GM23338 (cell line): ENCODE results near the gene AGPAT3. TPM values are rescaled to one million over a fixed set of nuclear protein-coding genes. Genes with fewer than 3 reads are reported as not detected.

Experiments
- ATAC-seq: fragments of 200-7000 bp; cut with Tn5 transposase; 3 replicates; pipeline ENCODE4 v1.9.1; 2020
- DNase-seq: peaks from one replicate; pipeline ENCODE4 v3.0.0-alpha.2; 2015; ENCODE audit warnings: low spot score
- H2AFZ ChIP-seq: fragments of 200-600 bp; sonication (generic); 2 replicates; pipeline ENCODE4 v1.8.0; 2016; ENCODE audit warnings: antibody characterized with exemption, mild to moderate bottlenecking, moderate library complexity
- H3F3A ChIP-seq: fragments of 200-600 bp; sonication (generic); replicated peaks from 2 replicates; pipeline ENCODE4 v1.8.0; 2017; ENCODE audit warnings: antibody characterized with exemption, mixed run types, low read depth
- H3K27ac ChIP-seq: fragments of 200-600 bp; sonication (generic); 2 replicates; pipeline ENCODE4 v1.6.1; 2016; ENCODE audit warnings: low read depth
- H3K27me3 ChIP-seq: fragments of 200-600 bp; sonication (generic); 2 replicates; pipeline ENCODE4 v1.8.0; 2016; ENCODE audit warnings: mild to moderate bottlenecking, mixed run types, moderate library complexity; ENCODE audit not compliant: insufficient read depth
- H3K36me3 ChIP-seq: fragments of 200-600 bp; sonication (generic); 2 replicates; pipeline ENCODE4 v1.8.0; 2016; ENCODE audit warnings: mild to moderate bottlenecking; ENCODE audit not compliant: insufficient read depth
- H3K4me1 ChIP-seq: fragments of 200-600 bp; sonication (generic); 2 replicates; pipeline ENCODE4 v1.8.0; 2016; ENCODE audit warnings: mild to moderate bottlenecking, moderate library complexity; ENCODE audit not compliant: insufficient read depth
- H3K4me2 ChIP-seq: fragments of 200-600 bp; sonication (generic); 2 replicates; pipeline ENCODE4 v1.7.1; 2017; ENCODE audit warnings: mixed run types
- H3K4me3 ChIP-seq: fragments of 200-600 bp; sonication (generic); 2 replicates; pipeline ENCODE4 v1.6.1; 2016; ENCODE audit warnings: mixed run types
- H3K79me2 ChIP-seq: fragments of 200-600 bp; sonication (generic); replicated peaks from 2 replicates; pipeline ENCODE4 v1.8.0; 2017; ENCODE audit warnings: mild to moderate bottlenecking; ENCODE audit not compliant: insufficient read depth
- H3K9me2 ChIP-seq: fragments of 200-600 bp; sonication (generic); 2 replicates; pipeline ENCODE4 v1.8.0; 2017; ENCODE audit not compliant: insufficient read depth
- H4K20me1 ChIP-seq: fragments of 200-600 bp; sonication (generic); replicated peaks from 2 replicates; pipeline ENCODE4 v1.8.0; 2017; ENCODE audit warnings: mild to moderate bottlenecking; ENCODE audit not compliant: insufficient read depth
- H3K27ac Mint-ChIP-seq: 2 replicates; pipeline ENCODE4 v1.8.0; 2020; ENCODE audit warnings: inconsistent platforms, mild to moderate bottlenecking, moderate library complexity, mixed read lengths
- H3K27me3 Mint-ChIP-seq: 3 replicates; pipeline ENCODE4 v1.8.0; 2022; ENCODE audit warnings: low read depth, mild to moderate bottlenecking, moderate library complexity, mixed read lengths, inconsistent platforms; ENCODE audit not compliant: insufficient read depth, poor library complexity
- H3K36me3 Mint-ChIP-seq: 3 replicates; pipeline ENCODE4 v1.8.0; 2021; ENCODE audit warnings: low read depth, mild to moderate bottlenecking, inconsistent platforms, moderate library complexity, mixed read lengths
- H3K4me1 Mint-ChIP-seq: 3 replicates; pipeline ENCODE4 v1.8.0; 2020; ENCODE audit warnings: mild to moderate bottlenecking, inconsistent platforms, mixed read lengths
- H3K4me3 Mint-ChIP-seq: 3 replicates; pipeline ENCODE4 v1.8.0; 2021; ENCODE audit warnings: moderate library complexity, mild to moderate bottlenecking, inconsistent platforms, mixed read lengths
- H3K9me3 Mint-ChIP-seq: 3 replicates; pipeline ENCODE4 v1.8.0; 2020; ENCODE audit warnings: moderate library complexity, mild to moderate bottlenecking, inconsistent platforms, mixed read lengths
- CREB1 ChIP-seq: fragments of 250-450 bp; sonication (Bioruptor Pico); IDR thresholded peaks from 2 replicates; pipeline ENCODE4 v1.5.0; 2020; ENCODE audit warnings: low read depth, mild to moderate bottlenecking, moderate library complexity
- EZH2 ChIP-seq: fragments of 200-600 bp; sonication (generic); IDR thresholded peaks from one replicate; pipeline ENCODE4 v1.8.0; 2017; ENCODE audit warnings: antibody characterized with exemption, mild to moderate bottlenecking, low read depth; ENCODE audit not compliant: unreplicated experiment
- EZH2phosphoT487 ChIP-seq: fragments of 200-600 bp; sonication (generic); IDR thresholded peaks from one replicate; pipeline ENCODE4 v1.8.1; 2018; ENCODE audit warnings: antibody characterized with exemption; ENCODE audit not compliant: unreplicated experiment
- JUNB ChIP-seq: IDR thresholded peaks from one replicate; pipeline ENCODE4 v1.6.1; 2016; ENCODE audit warnings: antibody characterized with exemption; ENCODE audit not compliant: unreplicated experiment
- NANOG ChIP-seq: IDR thresholded peaks from 2 replicates; pipeline ENCODE4 v1.6.1; 2016; ENCODE audit warnings: antibody characterized with exemption, borderline replicate concordance
- POLR2AphosphoS5 ChIP-seq: IDR thresholded peaks from 2 replicates; pipeline ENCODE4 v1.6.1; 2016; ENCODE audit warnings: antibody characterized with exemption, low read depth
- STAT1 ChIP-seq: IDR thresholded peaks from one replicate; pipeline ENCODE4 v1.6.1; 2016; ENCODE audit warnings: antibody characterized with exemption; ENCODE audit not compliant: unreplicated experiment
- ZNF114 ChIP-seq: fragments of 250-450 bp; sonication (Bioruptor Pico); IDR thresholded peaks from 2 replicates; pipeline ENCODE4 v1.5.0; 2020; ENCODE audit warnings: mild to moderate bottlenecking, moderate library complexity
- ZNF331 ChIP-seq: fragments of 250-450 bp; sonication (Bioruptor Pico); IDR thresholded peaks from 2 replicates; pipeline ENCODE4 v1.5.0; 2020; ENCODE audit warnings: low read depth, mild to moderate bottlenecking, moderate library complexity
- polyA plus RNA-seq: library from polyadenylated mRNA; unstranded; fragments of >200 nt; fragmentation: Nextera tagmentation; extraction: Ambion mirVana; gene quantifications from 2 replicates; pipeline ENCODE4 v1.2.1, GENCODE V29; 2016
- total RNA-seq: library from RNA; depleted of rRNA; stranded (reverse); fragments of >200 nt; shearing (Covaris generic); gene quantifications from 2 replicates; pipeline ENCODE4 v1.2.3, GENCODE V29; 2014
- TF ChIP-seq, protein P1 (sequence below): IDR thresholded peaks from one replicate; pipeline ENCODE4 v1.6.1; 2018; ENCODE audit warnings: antibody characterized with exemption; ENCODE audit not compliant: unreplicated experiment
- TF ChIP-seq, protein P2 (sequence below): fragments of 250-450 bp; sonication (Bioruptor Pico); IDR thresholded peaks from 2 replicates; pipeline ENCODE4 v1.5.0; 2020; ENCODE audit warnings: mild to moderate bottlenecking, moderate library complexity
- TF ChIP-seq, protein P3 (sequence below), 2 experiments: fragments of 200-600 bp in 1 of 2; sonication (generic) in 1 of 2; conservative IDR thresholded peaks; 2 replicates each; pipeline versions ENCODE4 v1.5.1 to v1.6.1; 2016 to 2017; ENCODE audit warnings: antibody characterized with exemption in 2 of 2, low read depth in 2 of 2, mild to moderate bottlenecking in 2 of 2, moderate library complexity in 1 of 2
- TF ChIP-seq, protein P4 (sequence below): IDR thresholded peaks from 2 replicates; pipeline ENCODE4 v1.6.1; 2016; ENCODE audit warnings: antibody characterized with exemption

AGPAT3 gene
- total and polyA plus RNA-seq, 2 experiments from 2014 or later, result 2.1 to 6.1 TPM

DNA sequence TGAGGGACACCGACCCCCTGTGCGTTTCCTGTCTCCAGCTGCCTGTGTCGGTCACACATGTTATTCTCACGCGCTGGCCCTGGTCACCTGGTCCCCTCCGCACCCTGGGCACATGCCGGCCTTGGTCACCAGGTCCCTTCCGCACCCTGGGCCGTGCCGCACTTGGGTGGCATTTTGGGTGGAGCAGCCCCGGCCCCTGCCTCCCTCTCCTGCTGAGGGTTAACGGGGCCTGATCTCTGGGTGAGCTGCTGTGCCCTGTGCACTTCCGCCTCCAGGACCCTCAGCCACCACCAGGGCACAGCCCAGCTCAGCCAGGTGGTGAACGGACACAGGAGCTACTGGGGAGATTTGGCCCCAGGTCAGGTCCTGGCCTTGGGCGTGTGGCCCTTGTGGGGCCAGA is 49.0 kb upstream of the AGPAT3 start:
- no peaks in the 10 kb centered on the region for H3K9me2 ChIP-seq
- H3K36me3 ChIP-seq, result no peaks in the 10 kb centered on the region
- peaks cover 7% of the 10 kb centered on the region for H3K4me1 ChIP-seq
- no peak overlapping the region for H2AFZ ChIP-seq
- ATAC-seq, result no peak
- H4K20me1 ChIP-seq, result no peaks in the 10 kb centered on the region
- no peaks in the 10 kb centered on the region for H3K79me2 ChIP-seq
- Mint-ChIP-seq H3K27ac (no peak overlapping the region), H3K4me3 (no peak overlapping the region), H3K27me3 (peaks cover 30% of the 10 kb centered on the region), H3K4me1 (peaks cover 17% of the 10 kb centered on the region), H3K9me3 (peaks cover 20% of the 10 kb centered on the region), H3K36me3 (peaks cover 12% of the 10 kb centered on the region)
- TF ChIP-seq NANOG (no peak), CREB1 (CRISPR knock-in tag) (no peak), JUNB (no peak), ZNF114 (CRISPR knock-in tag) (no peak), EZH2 (no peak), EZH2phosphoT487 (no peak), STAT1 (no peak), ZNF331 (CRISPR knock-in tag) (no peak), POLR2AphosphoS5 (no peak)
- TF ChIP-seq, protein P1, sequence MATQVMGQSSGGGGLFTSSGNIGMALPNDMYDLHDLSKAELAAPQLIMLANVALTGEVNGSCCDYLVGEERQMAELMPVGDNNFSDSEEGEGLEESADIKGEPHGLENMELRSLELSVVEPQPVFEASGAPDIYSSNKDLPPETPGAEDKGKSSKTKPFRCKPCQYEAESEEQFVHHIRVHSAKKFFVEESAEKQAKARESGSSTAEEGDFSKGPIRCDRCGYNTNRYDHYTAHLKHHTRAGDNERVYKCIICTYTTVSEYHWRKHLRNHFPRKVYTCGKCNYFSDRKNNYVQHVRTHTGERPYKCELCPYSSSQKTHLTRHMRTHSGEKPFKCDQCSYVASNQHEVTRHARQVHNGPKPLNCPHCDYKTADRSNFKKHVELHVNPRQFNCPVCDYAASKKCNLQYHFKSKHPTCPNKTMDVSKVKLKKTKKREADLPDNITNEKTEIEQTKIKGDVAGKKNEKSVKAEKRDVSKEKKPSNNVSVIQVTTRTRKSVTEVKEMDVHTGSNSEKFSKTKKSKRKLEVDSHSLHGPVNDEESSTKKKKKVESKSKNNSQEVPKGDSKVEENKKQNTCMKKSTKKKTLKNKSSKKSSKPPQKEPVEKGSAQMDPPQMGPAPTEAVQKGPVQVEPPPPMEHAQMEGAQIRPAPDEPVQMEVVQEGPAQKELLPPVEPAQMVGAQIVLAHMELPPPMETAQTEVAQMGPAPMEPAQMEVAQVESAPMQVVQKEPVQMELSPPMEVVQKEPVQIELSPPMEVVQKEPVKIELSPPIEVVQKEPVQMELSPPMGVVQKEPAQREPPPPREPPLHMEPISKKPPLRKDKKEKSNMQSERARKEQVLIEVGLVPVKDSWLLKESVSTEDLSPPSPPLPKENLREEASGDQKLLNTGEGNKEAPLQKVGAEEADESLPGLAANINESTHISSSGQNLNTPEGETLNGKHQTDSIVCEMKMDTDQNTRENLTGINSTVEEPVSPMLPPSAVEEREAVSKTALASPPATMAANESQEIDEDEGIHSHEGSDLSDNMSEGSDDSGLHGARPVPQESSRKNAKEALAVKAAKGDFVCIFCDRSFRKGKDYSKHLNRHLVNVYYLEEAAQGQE, result no peak
- TF ChIP-seq, protein P2, sequence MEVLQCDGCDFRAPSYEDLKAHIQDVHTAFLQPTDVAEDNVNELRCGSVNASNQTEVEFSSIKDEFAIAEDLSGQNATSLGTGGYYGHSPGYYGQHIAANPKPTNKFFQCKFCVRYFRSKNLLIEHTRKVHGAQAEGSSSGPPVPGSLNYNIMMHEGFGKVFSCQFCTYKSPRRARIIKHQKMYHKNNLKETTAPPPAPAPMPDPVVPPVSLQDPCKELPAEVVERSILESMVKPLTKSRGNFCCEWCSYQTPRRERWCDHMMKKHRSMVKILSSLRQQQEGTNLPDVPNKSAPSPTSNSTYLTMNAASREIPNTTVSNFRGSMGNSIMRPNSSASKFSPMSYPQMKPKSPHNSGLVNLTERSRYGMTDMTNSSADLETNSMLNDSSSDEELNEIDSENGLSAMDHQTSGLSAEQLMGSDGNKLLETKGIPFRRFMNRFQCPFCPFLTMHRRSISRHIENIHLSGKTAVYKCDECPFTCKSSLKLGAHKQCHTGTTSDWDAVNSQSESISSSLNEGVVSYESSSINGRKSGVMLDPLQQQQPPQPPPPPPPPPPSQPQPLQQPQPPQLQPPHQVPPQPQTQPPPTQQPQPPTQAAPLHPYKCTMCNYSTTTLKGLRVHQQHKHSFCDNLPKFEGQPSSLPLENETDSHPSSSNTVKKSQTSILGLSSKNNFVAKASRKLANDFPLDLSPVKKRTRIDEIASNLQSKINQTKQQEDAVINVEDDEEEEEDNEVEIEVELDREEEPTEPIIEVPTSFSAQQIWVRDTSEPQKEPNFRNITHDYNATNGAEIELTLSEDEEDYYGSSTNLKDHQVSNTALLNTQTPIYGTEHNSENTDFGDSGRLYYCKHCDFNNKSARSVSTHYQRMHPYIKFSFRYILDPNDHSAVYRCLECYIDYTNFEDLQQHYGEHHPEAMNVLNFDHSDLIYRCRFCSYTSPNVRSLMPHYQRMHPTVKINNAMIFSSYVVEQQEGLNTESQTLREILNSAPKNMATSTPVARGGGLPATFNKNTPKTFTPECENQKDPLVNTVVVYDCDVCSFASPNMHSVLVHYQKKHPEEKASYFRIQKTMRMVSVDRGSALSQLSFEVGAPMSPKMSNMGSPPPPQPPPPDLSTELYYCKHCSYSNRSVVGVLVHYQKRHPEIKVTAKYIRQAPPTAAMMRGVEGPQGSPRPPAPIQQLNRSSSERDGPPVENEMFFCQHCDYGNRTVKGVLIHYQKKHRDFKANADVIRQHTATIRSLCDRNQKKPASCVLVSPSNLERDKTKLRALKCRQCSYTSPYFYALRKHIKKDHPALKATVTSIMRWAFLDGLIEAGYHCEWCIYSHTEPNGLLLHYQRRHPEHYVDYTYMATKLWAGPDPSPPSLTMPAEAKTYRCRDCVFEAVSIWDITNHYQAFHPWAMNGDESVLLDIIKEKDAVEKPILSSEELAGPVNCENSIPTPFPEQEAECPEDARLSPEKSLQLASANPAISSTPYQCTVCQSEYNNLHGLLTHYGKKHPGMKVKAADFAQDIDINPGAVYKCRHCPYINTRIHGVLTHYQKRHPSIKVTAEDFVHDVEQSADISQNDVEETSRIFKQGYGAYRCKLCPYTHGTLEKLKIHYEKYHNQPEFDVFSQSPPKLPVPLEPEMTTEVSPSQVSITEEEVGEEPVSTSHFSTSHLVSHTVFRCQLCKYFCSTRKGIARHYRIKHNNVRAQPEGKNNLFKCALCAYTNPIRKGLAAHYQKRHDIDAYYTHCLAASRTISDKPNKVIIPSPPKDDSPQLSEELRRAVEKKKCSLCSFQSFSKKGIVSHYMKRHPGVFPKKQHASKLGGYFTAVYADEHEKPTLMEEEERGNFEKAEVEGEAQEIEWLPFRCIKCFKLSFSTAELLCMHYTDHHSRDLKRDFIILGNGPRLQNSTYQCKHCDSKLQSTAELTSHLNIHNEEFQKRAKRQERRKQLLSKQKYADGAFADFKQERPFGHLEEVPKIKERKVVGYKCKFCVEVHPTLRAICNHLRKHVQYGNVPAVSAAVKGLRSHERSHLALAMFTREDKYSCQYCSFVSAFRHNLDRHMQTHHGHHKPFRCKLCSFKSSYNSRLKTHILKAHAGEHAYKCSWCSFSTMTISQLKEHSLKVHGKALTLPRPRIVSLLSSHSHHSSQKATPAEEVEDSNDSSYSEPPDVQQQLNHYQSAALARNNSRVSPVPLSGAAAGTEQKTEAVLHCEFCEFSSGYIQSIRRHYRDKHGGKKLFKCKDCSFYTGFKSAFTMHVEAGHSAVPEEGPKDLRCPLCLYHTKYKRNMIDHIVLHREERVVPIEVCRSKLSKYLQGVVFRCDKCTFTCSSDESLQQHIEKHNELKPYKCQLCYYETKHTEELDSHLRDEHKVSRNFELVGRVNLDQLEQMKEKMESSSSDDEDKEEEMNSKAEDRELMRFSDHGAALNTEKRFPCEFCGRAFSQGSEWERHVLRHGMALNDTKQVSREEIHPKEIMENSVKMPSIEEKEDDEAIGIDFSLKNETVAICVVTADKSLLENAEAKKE, result no peak
- TF ChIP-seq, protein P3, sequence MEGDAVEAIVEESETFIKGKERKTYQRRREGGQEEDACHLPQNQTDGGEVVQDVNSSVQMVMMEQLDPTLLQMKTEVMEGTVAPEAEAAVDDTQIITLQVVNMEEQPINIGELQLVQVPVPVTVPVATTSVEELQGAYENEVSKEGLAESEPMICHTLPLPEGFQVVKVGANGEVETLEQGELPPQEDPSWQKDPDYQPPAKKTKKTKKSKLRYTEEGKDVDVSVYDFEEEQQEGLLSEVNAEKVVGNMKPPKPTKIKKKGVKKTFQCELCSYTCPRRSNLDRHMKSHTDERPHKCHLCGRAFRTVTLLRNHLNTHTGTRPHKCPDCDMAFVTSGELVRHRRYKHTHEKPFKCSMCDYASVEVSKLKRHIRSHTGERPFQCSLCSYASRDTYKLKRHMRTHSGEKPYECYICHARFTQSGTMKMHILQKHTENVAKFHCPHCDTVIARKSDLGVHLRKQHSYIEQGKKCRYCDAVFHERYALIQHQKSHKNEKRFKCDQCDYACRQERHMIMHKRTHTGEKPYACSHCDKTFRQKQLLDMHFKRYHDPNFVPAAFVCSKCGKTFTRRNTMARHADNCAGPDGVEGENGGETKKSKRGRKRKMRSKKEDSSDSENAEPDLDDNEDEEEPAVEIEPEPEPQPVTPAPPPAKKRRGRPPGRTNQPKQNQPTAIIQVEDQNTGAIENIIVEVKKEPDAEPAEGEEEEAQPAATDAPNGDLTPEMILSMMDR (conservative IDR thresholded peaks at IDR 0.05; ENCODE audit: low read depth in 2 of 2), result no peak
- TF ChIP-seq, protein P4, sequence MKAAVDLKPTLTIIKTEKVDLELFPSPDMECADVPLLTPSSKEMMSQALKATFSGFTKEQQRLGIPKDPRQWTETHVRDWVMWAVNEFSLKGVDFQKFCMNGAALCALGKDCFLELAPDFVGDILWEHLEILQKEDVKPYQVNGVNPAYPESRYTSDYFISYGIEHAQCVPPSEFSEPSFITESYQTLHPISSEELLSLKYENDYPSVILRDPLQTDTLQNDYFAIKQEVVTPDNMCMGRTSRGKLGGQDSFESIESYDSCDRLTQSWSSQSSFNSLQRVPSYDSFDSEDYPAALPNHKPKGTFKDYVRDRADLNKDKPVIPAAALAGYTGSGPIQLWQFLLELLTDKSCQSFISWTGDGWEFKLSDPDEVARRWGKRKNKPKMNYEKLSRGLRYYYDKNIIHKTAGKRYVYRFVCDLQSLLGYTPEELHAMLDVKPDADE, result no peak
- H3K27me3 ChIP-seq, result no peaks in the 10 kb centered on the region
- H3F3A ChIP-seq, result peaks cover 6% of the 10 kb centered on the region; the same call in 1 of the 2 replicates
- H3K4me2 ChIP-seq, result no peak overlapping the region
- DNase-seq, result no peak
- no peak overlapping the region for H3K27ac ChIP-seq
- H3K4me3 ChIP-seq, result no peak overlapping the region
